ENCODE results near the gene ADAMTS5.

Gene ADAMTS5

DNA sequence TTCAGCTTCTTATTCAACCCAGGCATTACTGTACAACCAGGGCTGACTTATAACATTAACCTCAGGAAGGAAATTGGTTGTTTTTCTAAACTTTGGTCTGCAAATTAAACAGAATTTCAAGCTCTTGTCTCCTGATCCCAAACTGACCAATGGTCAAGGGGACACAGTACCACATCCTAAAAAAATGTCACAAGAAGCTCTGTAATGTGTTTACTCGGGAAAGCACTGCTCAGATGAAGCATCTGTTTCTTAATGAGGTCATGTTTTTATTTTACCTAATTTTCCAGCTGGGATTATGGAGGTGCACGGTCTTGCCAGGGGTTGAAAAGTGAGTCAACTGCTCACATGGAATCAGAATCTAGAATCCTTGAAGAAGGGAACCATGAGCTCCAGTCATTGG lies 18.7 kb downstream of the ADAMTS5 start:
- no peak for DNase-seq (ENCODE audit: low read depth)

DNA sequence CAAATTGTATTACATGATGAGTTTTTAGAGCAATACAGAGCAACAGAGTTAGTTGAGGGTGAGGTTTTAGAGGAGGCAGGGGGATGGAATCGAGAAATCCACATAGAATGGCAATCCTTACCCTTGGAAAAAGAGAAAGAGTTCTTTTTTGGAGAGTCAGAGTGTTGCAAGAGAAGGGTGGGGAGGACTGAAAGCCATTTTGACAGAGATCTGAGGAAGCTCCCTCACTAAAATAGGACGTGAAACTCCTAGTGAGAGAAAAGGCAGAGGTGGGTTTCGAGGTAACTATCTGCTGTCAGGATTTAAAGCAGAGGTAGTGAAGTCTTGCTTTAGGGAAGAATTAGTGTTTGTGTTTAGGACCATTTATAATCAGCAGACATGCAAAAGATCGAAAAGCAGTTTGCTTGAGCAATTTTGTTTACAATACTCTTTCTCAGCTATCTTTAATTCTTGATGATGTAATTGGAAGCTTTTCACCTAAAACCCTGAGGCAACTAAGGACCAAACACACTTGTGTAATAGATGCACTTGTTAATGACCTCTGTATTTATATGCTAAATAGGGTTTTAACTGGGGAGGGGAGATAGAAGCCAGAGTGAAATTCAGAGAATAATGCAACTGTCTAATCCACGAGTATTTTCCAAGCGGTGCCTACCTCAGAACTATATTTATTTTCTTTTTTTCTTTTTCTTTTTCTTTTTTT lies 20.0 kb downstream of the ADAMTS5 start:
- DNase-seq (ENCODE audit: low read depth) = no peak

DNA sequence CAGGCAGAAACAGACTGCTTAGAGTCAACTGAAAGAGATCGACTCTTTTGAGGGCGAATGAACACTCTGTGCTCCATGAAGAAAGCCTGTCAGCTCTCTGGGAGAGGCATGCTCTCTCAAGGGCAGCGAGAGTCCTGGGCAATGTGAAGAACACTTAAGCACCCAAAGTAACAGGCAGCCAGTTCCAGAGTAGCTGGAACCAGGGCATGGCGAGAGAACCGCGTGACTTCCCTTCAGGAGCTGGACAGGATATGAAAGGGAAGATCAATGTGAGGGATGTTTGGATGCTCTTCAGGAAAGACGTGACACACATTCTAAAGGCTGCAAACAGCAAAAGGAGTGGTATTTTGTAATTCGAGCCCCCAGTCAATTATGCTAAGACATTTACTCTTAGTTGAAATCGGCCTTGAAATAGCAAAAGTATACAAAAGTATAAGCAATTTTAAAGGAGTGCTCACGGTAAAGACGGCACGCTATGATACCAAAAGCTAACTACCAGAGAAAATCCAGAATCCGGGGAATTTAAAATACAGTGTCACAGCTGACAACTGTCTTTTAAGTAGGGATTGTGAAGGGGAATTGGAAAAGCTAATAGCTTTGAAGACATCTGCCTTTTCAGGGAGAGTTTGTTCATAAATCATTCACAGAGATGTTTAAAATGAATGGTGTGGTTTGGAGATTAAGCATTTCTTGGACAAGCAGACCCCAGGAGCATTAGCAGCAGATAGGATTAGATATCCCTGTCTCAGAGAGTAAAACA lies 20.8 kb downstream of the ADAMTS5 start:
- DNase-seq (ENCODE audit: low read depth) = no peak

DNA sequence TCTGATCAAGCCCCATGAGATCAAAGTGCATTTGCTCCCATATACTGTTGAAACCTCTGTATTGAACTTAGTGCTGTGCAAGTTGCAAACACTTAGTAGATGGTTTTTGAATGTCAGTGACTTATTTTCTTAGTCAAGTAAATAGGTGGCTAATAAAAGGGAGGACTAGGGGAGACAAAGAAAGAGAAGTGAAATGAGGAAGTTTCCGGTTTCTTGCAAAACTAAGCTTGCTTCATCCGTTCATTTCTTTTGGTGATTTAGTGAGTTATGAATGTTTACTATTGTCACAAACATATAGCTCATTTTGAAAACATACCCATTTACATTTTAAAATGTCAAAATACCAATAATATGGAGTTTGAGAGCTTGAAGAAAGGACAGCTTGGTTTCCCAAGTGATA lies 23.0 kb downstream of the ADAMTS5 start:
- no peak for DNase-seq (ENCODE audit: low read depth)

DNA sequence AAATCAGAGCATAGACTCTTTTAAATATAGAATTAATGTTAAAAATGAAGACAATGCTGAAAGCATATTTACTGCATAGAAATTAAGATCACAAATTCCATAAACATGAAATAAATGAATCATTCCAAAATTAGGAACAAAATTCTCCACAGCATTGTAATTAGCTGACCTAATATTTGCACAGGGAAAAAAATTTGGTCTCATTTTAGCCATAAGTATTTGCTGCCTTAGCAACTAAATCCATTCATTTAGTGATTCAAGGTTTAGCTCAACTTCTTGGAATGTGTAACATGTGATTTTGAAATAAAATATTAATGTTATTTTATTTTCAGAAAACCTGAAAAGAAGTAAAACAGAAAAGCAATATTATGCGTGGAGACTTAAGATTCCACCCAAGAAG lies 25.5 kb downstream of the ADAMTS5 start:
- no peak for DNase-seq (ENCODE audit: low read depth)

DNA sequence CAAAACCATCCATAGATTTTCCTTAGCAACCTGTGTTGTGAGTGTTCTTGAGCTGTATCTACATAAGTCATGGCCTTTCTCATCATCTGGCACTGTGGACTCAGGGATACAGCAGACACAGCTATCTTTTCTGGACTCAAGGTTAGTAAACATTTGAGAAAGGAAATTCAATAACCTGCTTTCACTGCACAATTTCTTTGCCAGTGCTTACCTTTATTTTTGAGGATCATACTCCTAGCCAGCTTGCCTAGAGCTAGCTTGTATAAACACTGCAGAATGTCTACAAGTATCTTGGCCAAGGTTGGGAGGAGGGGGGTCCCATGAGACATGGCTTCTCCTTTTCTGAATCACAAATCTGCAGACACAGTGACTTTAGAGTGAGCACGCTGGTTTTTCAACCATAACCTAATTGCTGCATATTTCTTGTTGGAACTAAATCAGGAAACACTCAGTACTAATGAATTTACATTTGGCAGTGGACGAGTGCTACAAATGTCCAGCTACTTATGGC lies 27.2 kb downstream of the ADAMTS5 start:
- no peak for DNase-seq (ENCODE audit: low read depth)

DNA sequence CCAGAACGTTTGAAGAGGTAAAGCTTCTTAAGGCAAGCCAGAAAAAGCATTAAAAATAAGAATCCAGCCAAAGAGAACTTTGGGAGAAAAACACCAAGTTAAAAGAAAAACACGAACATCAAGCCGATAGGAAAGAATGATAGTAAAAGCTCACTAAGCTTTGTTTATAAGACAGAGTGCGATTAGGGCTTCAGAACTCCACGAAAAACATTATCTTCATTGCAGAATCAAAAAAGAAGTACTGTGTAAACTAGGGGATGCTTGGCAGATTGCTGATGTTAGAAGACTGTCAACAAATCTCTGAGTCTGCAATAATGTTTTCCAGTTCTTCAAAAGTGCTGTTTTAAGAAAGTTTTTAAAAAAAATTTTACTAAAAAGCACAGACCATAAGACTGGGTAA lies 30.2 kb downstream of the ADAMTS5 start:
- no peak for DNase-seq (ENCODE audit: low read depth)

DNA sequence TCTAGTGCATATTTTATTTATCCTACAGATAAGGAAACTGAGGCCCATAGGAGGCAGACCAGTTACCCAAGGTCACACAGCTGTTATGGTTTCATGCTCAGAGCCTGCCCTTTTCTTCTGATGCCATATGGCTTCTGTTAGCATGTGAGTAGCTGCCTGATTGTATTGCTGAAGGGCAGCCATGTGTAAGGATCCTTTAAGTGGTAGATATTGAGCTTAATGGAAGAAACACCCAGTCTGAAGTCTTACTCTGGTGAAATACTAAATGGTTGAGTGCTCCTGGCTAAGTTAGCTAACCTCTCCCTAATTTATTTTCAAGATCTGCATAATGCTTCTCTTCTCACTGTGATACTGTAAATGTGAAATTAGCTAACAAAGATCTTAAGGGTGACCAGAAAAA lies 30.9 kb downstream of the ADAMTS5 start:
- no peak for DNase-seq (ENCODE audit: low read depth)

DNA sequence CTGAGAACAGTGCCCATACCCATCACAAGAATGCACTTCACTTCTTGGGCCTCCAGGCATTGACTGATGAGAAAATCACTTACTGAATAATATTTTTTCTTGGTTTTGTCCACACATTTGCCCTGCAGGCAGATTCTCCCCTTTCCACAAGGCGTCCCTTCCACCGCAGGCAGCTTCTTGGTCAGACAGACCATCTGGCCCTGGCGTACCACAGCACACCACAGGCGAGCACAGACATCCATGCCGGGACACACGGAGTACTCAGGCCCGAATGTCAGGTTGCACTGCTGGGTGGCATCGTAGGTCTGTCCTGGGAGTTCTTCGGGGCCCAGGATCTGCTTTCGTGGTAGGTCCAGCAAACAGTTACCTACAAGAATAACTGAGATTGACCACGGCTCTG lies 32.5 kb downstream of the ADAMTS5 start:
- no peak for DNase-seq (ENCODE audit: low read depth)

DNA sequence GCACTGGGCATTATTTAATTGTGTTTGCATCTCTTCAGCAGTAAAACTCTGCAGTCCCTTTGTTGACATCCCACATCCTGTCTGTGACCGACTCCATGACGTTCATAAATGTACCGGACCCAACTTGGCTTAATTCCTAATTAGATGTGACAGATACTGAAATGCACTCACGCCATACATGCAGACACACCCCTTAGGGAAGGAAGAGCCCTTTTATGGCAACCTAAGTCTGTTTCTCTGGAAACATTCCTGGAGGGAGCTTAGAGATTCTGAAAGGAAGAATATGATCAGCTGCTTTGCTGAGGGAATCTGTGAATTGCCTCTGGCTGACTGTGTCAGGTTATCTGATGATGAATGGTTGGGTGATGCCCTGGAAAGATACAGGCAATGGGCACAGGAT lies 33.4 kb downstream of the ADAMTS5 start:
- DNase-seq (ENCODE audit: low read depth) = no peak

DNA sequence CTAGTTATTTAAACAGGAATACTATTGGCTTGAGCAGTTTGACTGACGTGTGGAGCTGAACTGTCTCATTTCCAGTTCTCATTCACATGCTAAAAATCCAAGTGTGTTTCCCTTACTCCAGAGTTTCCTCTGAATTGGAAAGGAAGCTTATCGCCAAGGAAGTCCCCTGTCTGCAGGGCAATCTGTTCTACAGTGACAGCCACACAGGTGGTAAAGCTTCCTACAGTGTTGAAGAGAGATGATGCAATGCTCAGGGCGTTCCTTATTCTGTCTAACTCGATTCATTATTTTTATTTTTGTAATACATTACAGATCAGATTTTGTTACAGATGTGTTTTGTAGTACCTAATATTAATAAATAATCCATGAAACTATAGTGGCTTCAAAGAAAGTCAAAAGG lies 41.3 kb downstream of the ADAMTS5 start:
- DNase-seq (ENCODE audit: low read depth) = no peak

DNA sequence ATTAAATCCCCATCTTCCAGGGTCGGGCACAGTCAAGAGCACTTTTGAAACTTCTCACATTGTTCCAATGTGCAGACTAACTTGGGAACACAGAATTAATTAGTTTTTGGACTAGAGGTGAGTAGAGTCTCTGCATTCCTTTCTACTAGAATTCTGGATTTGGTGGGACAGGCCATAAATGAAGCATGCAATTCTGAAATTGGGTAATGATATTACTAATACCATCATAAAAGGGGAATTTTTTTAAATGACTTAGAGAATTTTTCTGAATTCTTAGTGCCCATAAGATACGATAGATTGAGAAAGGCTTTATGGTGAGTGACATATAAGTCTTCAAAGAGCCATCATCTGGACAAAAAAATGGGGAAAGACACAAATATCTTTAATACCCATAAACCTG lies 41.8 kb downstream of the ADAMTS5 start:
- DNase-seq (ENCODE audit: low read depth) = no peak

DNA sequence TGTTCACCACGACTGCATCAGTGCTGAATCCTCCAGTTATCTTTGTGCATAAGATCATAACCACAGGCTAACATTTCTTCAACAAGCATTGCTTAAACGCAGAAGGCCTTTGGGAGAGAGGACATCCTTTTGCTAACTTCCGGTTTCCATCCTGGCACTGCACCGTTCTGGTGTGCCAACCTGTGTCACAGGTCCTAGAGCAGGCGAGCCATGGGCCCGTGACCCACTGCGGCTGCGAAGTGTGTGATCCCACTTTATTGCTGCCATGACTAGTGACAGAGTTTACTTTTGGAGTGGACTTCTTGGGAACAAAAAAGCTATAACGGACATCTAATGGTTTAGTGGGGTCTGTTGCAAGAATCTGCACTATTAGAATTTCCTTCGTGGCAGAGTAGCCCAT lies 42.9 kb downstream of the ADAMTS5 start:
- no peak for DNase-seq (ENCODE audit: low read depth)

DNA sequence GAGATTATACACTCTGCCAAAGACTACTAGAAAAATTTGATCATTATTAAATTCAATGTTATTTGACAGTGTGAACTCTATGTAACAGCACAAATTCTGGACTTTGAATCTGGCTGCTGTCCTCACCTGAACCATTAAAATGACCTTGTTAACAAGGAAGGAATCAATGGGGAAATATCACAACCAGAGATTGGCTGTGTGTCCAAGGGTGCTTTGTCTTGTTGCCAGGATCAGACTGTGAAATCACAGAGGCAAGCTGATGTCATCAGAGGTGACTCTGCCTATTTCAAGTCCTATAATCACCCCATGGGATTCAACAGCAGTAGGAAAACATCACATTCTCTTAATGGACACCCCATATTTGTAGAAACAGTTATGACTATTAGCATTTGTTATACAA lies 46.8 kb downstream of the ADAMTS5 start:
- no peak for DNase-seq (ENCODE audit: low read depth)

DNA sequence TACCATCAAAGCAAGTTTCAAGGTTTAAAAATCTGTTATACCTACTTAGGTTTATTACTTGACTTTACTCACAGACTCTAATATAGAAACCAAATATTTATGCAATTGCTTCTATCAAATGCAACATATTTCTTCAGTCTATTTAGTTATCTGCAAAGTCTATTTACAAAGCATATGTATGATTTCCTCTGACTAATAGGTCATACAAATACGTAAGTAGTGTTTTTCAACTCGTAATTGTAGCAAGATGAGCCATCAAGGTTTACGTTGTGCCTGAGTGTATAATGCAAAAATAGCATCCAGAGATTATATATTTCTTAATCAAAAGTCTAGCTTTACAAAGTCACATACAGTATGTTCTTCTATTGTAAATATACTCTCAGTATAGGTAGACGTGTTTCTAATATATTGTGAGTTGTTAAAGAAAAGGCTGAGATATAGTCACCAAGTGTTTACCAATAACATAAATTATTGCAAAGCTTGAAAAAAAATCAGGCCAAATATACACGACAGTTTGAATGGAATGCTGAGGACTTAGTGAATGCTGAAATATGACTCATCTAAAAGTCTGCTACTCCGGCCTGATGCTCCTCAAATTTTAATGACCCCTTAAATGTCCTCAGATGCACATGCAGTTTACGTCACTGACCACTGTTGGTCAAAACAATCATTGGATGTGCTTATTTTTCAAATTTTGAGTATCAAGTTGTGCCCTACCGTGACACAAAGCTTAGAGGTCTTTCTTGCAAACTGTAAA lies 48.4 kb downstream of the ADAMTS5 start:
- no peak for DNase-seq (ENCODE audit: low read depth)

DNA sequence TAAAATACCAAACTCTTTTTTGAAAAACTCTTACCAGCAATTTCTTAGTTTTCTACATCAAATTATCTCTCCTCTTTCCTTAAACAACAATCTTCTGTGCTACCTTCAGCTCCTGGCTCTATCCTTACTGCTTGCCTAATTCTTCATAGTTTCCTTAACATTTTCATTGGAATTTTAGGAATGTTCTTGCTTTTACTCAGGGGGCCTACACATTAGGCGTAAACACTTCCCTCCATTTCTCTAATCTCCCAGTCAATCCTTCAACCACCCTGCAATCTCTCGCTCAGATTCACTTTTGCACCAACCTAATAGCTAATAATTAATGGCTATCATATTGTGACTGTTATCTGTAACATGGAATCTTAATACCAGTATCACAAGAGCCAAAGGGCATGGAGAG lies 50.1 kb downstream of the ADAMTS5 start:
- DNase-seq (ENCODE audit: low read depth) = no peak

DNA sequence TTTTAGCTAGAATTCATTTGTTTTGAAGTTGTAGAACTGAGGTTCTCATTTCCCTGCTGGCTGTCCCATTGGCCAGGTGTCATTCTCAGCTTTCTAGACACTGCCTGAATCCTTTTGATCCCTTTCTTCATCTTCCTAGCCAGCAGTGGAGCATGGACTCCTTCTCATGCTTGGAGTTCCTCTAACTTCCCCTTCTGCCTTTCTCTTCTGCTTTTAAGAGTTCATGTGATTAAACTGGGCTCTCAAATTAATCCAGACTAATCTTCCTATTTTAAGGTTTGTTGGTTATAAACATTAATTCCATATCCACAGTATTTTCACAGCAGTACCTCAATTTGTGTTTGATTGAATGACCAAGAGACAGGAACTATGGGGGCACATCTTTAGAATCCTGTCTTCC lies 52.3 kb downstream of the ADAMTS5 start:
- no peak for DNase-seq (ENCODE audit: low read depth)

DNA sequence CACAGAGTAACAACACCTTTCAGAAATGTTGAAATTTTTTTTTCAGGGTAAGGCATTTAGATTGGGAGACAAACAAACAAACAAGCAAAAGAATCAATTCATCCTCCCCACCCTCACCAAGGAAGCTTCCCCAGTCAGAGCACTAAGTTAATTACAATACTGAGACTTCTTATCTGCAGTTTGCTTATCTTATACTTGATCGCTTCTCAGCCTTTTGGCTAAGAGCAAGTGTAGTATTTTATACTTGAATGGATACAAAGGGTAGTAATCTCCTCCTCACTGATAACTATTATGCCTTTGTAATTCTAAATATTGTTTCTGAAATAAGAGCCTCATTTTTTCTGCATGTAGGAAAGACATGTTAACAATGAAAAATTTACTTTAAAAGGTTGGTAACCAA lies 54.4 kb downstream of the ADAMTS5 start:
- no peak for DNase-seq (ENCODE audit: low read depth)

DNA sequence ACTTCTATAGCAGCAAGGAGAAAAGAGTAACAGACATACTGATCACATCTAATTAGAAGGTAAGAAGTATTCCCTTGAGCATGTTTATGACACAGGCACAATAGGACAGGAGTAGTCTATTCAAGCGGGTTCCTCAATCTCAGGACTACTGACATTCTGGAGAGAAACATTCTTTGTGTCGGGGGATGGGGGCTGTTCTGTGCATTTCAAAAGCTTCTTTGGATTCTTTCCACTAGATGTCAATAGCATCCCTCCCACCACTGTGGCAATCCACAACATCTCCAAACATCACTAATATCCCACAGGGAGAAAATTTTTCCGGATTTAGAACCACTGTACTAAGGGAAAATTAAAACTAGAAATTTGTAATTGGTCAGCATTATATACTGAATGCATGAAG lies 56.9 kb downstream of the ADAMTS5 start:
- no peak for DNase-seq (ENCODE audit: low read depth)

DNA sequence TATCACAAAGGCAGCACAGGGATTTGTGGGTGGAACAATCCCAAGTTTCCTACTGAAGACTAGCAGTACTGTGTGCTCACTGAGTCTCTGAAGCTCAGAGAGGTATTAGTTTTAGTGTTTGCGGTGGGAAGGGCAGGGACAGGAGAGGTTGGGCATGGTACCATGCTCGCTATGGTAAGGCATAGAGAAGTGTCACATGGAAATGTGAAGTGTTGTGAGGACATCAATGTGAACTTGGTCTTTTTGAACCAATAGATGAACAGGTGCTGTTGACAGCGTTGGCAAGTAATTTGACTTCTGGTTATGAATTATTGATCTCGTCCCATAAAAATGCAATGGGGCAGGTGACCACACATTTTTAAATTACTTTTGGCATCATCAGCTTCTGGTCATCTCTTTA lies 65.9 kb downstream of the ADAMTS5 start:
- no peak for DNase-seq (ENCODE audit: low read depth)

DNA sequence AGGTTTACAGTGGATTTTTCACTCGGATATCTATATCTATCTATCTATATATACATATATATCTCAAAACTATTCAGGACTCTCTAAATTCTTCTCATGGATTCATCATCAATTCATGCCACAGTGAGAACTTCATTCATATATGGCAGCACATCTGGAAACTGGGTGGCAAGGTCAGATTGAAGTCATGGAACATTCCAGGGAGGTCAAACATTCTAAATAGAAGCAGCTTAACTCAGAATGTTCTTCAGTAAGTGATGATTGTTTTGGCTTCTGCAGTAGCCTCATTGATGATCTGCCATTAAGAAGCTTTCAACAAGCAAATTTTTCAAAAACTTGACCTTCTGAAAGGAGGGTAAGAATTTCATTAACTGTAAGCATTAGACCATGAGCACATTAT lies 74.7 kb downstream of the ADAMTS5 start:
- no peak for DNase-seq (ENCODE audit: low read depth)

DNA sequence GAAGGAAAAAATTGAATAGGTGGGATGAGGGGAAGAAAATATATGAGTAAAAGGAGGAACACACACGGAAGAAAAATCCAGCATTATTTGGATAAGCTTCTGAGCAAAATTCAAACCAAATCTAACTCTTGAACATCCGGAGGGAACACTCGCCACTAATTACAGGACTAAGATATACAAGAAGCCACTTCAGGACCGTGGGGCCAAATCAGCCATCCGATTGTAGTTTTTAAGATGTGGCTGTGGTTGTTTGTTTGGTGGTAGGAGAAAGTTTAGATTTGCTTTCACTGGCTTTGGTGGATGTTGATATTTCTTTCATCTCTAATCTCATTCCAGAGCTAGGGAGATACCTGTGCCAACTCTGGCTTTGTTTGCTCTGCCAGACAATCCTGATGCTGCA lies 78.0 kb downstream of the ADAMTS5 start:
- DNase-seq (ENCODE audit: low read depth) = no peak

DNA sequence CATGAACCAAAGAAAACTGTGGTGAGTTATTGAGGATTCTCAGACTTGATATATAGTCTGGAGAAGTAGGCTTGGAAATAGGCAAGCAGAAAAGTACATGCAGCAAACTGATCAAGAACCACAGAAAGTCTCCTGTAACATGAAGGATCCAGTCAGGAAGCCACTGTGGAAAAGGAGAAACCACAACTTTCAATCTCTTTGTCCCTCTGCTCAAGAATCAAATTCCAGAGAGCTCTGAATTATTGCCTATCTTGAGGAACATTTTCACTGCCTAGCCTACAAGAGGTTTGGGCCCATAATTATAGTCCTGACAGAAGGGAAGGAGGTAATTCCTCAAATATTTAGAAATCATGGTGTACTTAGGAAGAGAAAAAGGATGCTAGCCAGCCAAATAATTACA lies 78.6 kb downstream of the ADAMTS5 start:
- no peak for DNase-seq (ENCODE audit: low read depth)

All from activated gamma-delta T cell treated with anti-CD3 and anti-CD28 coated beads, Interleukin-2, amount 50 U/mL, for 16 hours (primary cell).